Astrocyte of the spinal cord (primary cell): ENCODE data around the gene RPL19.

Experiments
- DNase-seq: peaks from one replicate; pipeline ENCODE4 v3.0.0; 2011; ENCODE audit warnings: low read depth, low spot score
- H3K4me3 ChIP-seq: 2 replicates; pipeline ENCODE4 v1.5.1; 2011; ENCODE audit warnings: low read depth, mild to moderate bottlenecking, low read length, moderate library complexity
- in situ Hi-C: cut with HindIII; loops from 2 replicates; pipeline ENCODE4 v1.10.0; 2017; ENCODE audit warnings: low sequenced_read_pairs
- TF ChIP-seq, protein P1 (sequence below): IDR thresholded peaks from 2 replicates; pipeline ENCODE4 v1.5.1; 2012; ENCODE audit warnings: low read depth, mild to moderate bottlenecking, low read length, inconsistent platforms

RPL19 gene

DNA sequence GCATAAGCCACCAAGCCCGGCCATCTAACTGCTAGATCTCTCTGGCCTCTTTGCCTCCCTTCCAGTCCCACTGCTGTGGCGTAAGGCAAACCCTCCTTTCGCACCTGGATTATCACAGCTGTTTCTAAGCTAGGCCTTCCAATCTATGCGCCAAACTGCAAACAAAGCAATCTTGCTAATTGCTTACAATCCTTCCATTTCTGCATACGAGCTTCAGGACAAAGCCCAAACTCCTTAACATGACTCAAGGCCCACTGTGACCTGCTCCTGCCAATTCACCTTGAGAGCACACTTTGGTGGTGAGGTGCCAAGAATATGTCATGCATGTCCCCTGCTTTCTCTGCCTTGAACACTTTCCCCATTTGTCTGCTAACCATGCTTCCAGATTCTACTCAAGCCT, 28.1 kb upstream of the RPL19 start:
- no peak for DNase-seq
- no peak overlapping the region for H3K4me3 ChIP-seq
- TF ChIP-seq, protein P1, sequence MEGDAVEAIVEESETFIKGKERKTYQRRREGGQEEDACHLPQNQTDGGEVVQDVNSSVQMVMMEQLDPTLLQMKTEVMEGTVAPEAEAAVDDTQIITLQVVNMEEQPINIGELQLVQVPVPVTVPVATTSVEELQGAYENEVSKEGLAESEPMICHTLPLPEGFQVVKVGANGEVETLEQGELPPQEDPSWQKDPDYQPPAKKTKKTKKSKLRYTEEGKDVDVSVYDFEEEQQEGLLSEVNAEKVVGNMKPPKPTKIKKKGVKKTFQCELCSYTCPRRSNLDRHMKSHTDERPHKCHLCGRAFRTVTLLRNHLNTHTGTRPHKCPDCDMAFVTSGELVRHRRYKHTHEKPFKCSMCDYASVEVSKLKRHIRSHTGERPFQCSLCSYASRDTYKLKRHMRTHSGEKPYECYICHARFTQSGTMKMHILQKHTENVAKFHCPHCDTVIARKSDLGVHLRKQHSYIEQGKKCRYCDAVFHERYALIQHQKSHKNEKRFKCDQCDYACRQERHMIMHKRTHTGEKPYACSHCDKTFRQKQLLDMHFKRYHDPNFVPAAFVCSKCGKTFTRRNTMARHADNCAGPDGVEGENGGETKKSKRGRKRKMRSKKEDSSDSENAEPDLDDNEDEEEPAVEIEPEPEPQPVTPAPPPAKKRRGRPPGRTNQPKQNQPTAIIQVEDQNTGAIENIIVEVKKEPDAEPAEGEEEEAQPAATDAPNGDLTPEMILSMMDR, result no peak
- in situ Hi-C loops, result no loop called here

DNA sequence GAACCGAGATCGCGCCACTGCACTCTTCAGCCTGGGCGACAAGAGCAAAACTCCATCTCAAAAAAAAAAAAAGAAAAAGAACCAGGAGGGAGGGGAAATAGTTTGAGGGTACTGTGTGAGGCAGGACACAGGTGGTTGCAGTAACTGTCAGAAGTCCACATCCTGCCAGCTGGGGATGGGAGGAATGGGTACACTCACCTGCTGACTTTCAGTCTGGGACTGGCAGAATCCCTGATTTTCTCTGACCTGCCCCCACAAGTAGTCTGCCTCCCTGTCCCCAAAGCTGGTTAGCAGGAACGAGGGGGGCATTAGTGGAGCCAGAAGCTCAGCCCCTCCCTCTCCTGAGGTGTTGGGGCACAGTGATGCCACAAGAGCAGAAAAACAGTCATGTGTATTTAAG, 27.0 kb upstream of the RPL19 start:
- in situ Hi-C loops, result no loop called here
- DNase-seq, result no peak
- TF ChIP-seq, protein P1, result no peak
- H3K4me3 ChIP-seq, result no peak overlapping the region

DNA sequence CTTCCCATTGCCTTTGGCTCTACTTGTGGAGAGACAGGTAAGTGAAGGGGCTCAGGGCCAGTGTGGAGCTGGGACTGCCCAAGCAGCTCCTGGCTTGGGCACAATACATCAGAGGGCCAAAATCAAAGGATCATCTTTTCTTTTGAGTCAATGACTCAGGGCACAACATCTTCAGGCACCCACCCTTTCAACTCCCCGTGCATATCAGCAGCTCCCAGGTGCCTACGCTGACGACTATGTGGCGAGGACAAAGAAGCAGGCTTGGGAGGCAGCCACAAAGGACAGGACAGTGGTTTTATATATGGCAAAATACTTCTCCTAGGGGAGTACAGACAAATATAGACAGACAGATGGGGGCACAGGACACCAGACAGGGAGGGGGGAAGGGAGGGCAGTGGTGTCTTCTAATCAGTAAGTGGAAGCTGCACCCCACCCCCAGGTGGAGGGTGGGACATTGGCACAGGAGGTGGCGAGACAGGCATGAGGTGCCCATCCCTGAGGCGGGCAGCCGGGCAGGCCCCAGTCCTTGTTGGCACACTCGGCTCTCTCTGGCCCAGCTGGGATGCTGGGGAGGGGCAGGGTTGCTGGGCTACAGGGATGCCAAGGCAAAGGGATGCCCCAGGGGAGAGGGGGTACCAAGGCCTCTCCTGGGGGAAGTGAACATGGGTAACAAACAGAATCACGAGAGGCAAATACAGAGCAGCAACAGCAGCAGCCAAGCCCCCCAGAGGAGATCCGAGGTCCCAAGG, 26.4 kb upstream of the RPL19 start:
- in situ Hi-C loops, result no loop called here

DNA sequence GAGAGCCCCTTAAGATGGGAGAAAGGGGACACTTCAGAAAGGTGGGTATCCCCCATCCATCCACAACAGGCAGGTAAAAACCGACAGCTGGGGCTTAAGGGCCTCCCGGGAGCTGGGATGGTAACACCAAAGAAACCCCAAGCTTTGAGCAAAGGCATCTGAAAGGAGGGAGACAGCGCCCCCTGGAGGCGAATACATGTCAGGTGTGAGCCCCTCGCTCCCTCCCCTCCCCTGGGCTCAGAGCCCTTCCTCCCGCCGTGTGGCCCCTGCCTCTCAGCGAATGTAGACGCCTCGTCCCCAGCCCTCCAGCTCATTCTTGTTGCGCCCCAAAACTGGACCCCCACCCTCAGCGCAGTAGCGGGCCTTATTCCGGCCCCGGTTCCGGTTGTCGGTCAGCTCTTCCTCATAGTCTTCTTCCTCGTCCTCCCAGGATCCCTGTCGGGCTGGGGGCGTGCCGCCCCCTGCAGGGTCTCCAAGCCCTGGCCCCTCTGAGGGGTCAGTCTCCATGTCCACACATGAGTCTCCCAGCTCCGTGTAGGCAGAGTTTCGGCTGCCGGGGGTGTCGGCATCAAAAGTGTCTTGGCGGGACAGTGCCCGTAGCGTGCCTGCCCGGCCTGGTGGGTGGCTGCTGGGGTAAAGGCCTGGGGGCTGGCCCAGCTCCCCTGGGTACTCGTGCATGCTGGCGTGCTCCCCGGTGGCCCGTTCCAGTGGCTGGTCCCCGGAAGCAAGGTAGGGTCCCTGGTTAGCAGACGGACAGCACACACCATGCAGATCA, 25.0 kb upstream of the RPL19 start:
- in situ Hi-C loops, result no loop called here
- peak; percentile 49 for DNase-seq
- no peak overlapping the region for H3K4me3 ChIP-seq
- TF ChIP-seq, protein P1, result peak; percentile 85

More for the DNA sequence above, 26.4 kb upstream of the RPL19 start:
- H3K4me3 ChIP-seq, result no peak overlapping the region
- DNase-seq, result no peak
- TF ChIP-seq, protein P1, result no peak

DNA sequence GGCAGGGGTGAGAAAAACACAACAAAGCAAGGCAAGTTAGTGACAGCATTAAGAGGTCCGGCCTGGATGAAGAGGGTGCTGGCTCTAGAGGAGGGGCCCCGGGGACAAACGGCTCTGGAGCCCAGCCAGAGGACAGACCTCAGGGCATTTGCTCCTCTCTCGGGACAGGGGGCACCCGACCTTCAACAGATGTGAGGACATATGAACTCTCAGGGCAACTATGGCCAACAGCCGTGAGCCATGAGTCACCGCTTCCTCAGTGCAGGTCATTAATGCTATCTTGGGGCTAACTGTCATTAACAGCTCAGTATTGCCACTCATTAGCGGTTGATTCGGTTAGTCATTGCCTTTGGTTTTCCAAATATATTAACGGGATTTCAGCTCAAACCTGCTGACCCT, 24.4 kb upstream of the RPL19 start:
- in situ Hi-C loops, result no loop called here
- TF ChIP-seq, protein P1, result no peak
- H3K4me3 ChIP-seq, result no peak overlapping the region
- DNase-seq, result no peak

DNA sequence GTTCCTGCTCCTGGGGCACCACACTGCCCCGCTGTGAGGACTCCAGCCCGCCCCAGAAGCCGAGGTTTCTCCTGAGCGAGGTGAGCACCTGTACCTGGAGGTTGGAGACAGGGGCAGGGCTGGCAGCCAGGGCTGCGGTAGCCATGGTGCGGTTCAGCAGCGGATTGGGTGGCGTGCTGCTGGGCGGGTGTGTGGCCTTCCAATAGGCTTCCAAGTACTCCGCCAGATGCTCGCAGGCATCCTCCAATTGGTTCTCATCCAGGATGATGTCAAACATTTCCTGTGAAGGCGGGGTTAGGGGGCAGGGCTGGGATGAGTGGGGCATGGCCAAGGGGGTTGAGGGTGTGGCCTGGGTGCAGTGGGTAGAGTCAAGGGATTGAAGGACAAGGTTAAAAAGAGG, 22.8 kb upstream of the RPL19 start:
- in situ Hi-C loops, result no loop called here
- no peak overlapping the region for H3K4me3 ChIP-seq
- TF ChIP-seq, protein P1, result no peak
- no peak for DNase-seq
